ENCODE results near the gene SCLY.

DNA sequence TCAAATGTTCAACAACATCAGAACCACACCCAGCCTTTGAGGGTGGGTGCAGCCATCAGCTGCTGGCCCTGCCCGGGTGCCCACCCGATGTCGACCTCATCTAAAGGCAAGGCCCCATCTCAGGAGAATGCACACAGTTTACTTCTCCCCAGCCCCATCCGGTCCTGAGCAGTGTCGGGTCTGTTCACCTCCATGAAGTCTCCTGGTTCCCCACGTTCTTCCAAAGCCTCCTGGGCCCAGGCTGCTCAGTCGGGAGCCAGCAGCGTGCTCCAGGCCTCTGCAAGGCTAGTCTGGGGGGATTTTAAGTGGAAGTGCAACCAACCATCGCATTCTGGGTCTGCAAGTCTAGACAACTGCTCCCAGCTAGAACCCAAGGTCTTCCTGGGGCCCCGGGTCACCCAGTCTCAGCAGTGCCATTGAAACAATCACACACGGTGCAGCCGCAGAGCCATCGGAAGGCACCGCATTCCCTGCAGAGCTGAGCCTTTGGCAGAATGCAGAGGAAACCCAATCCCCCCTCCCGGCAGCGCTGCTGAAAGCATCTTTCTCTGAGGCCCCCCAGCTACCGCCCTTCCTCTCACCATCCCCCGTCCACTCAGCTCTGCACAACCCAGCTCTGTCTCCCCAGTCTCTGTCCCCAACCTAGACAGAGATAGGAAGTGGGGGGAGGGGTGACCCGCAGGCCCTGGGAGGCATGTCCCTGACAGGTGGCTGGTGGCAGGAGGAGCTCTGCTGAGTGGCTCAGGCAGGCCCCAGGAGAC lies 47.8 kb downstream of the SCLY start:
- TF ChIP-seq POLR2A (IDR thresholded peaks at IDR 0.05) (no peak), POLR2AphosphoS5 (IDR thresholded peaks at IDR 0.05) (peak in 1 of 3 donors; percentile 59)
- TF ChIP-seq, protein P1, sequence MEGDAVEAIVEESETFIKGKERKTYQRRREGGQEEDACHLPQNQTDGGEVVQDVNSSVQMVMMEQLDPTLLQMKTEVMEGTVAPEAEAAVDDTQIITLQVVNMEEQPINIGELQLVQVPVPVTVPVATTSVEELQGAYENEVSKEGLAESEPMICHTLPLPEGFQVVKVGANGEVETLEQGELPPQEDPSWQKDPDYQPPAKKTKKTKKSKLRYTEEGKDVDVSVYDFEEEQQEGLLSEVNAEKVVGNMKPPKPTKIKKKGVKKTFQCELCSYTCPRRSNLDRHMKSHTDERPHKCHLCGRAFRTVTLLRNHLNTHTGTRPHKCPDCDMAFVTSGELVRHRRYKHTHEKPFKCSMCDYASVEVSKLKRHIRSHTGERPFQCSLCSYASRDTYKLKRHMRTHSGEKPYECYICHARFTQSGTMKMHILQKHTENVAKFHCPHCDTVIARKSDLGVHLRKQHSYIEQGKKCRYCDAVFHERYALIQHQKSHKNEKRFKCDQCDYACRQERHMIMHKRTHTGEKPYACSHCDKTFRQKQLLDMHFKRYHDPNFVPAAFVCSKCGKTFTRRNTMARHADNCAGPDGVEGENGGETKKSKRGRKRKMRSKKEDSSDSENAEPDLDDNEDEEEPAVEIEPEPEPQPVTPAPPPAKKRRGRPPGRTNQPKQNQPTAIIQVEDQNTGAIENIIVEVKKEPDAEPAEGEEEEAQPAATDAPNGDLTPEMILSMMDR (IDR thresholded peaks at IDR 0.05 in 8 of 11, conservative IDR thresholded peaks at IDR 0.05 in 3 of 11): no peak

All from spleen (tissue), 7 donors.